CD4-positive, alpha-beta T cell treated with Interleukin-6 at 100 ng/mL for 8 hours (primary cell): ENCODE measurements around the gene SH3TC1.

Source experiments
- DNase-seq: peaks from one replicate; pipeline ENCODE4 v3.0.0-alpha.2; 2020; ENCODE audit warnings: mixed read lengths, low spot score

SH3TC1 gene

GRCh38 chr4:8200302-8200975 lies 1.3 kb downstream of the SH3TC1 start:
- peak; percentile 19 for DNase-seq

- peak; percentile 36 for DNase-seq
Observed at GRCh38 chr4:8201321-8201781, 2.3 kb downstream of the SH3TC1 start.

DNA sequence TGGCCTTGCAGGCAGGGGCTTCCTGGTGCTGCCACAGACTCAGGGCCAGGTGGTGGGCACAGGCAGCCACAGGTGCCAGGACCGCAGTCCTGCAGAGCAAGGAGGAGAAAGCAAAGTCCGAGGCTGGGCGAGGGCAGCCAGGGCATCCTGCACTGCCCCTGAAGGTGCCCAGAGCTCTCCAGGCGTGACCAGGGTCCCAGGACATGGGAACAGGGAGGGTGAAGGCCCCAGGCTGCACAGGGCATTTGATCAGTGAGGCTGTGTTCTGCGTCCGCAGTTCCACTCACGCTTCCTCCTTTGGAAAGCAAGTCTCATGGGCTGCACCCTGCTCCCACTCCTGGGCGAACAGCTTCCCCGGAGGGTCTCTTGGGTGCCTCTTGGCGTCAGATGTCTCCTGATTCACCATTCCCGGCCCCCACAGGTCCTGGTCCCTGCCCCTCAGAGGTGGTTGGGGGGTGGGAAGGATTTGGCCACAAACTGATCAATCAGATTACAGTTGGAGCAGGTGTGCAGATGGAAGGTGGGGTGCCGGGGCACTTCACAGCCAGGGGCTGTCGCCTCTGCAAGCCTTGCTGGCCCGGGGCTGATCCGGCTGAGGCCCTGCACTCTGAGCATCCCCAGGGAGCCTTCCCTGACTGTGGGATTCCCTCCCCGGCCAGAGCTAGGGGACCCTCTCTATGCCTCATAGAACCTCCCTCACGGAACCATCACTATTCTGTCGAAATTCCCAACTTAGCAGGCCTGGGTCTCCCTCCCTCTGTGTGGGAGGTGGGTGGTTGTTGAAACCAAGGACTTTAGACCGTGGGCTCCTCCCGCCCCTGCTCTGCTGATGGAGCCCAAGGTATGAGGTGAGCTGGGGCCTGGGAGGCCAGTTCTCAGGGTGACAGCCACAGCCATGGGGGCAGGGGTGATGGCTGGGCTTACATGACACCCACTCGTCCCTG lies 3.3 kb downstream of the SH3TC1 start:
- no peak for DNase-seq

- no peak for DNase-seq
Observed at GRCh38 chr4:8203052-8203401, 3.9 kb downstream of the SH3TC1 start.

DNA sequence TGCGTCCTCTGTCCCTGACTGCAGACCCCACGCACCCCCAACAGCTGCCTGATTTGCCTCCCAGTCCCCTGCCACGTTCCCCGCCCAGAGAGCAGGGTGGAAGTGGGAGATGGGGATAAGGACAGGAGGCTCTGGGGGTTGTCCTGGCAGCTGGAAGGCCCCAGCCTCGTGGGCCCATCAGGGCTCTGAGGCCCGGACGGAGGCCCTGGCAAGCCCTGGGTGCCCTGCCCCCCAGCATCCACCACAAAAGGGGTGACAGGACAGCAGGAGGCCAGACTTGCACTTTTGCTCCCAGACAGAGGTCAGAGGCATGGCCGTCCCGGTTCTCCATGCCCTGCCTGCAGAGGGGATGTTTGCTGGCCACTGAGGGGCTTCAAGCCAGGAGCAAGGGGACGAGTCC lies 4.7 kb downstream of the SH3TC1 start:
- no peak for DNase-seq

GRCh38 chr4:8204576-8205227 lies 5.6 kb downstream of the SH3TC1 start:
- DNase-seq = no peak

DNA sequence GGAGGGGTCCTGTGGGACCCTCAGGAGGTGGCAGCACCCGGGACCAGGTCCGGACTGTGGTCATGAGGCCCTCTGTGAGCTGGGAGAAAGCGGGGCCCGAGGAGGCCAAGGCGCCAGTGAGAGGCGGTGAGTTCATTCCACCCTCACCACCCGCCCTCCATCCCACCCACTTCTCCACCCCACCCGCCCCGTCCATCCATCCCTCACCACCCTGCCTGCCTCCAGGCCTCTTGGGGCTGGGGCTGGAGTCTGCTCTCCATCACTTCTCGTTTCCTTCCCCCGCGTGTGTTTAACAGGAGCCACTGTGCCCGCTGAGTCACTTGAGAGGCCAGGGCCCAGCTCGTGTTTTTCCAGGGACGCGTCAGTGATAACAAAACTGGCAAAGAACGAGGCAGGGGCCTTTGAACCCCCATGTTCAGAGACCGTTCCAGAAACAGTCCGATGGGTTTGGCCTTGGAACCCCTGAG lies 6.2 kb downstream of the SH3TC1 start:
- DNase-seq = no peak

DNA sequence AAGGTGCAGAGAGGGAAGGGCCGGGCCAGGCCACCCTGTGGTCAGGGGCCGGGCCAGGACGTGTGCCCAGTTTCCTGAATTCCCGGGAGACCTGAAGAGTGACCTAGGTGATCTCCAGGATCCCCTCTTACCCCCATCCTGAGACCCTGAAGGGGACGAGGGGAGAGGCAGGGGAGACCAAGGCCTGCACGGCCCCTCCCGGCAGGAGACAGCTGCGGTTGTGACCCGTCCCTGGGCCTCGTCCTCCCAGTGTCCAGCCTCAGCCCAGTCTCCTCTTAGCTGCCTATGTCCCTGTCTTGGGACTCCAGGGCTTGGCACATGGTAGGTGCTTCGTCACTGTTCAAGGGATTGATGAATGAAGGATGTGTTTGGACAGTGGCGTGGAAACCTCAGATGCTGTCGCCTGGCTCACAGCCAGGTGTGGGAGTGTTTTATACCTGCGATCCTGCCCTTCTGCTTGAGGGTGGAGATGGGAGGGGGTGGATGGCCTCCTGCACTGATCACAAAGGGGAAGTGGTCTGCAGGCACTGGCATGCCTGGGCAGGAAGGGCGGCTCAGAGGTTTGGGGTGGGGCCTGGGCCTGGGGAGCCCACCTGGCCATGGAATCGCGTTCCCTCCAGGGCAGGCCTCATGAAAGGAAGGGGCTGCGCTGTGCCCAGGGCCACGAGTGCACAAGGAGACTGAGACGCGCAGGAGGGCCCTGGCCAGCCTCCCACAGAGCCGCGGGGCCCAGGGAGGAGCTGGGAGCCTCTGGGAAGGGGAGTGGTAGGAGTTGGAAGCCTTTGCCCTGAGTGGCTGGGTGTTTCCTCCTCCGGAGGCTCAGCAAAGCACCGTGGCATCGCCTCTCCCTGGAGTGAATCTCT lies 6.9 kb downstream of the SH3TC1 start:
- no peak for DNase-seq

DNA sequence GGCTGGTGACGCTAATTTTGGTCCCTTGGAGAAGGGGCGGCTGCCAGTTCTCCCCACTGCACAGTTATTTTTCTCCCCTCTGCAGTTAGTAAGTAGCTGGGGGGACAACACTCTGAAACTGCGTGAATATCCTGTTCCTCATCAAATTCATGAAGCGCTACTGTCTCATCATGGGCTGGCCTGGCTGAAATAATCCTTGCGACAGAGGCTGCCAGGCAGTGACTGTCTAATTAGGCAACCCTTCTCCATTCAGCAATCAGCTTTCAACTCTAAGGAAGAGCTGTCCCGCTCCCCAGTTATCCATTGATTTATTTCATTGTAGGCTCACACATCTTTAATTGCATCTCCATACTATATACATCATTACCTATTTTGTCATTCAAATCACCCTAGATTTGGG lies 8.2 kb downstream of the SH3TC1 start:
- DNase-seq = no peak

GRCh38 chr4:8208565-8208964 lies 9.5 kb downstream of the SH3TC1 start:
- DNase-seq = no peak

- DNase-seq = no peak
Observed at GRCh38 chr4:8209181-8209874, 10.2 kb downstream of the SH3TC1 start.

GRCh38 chr4:8210010-8210409 lies 10.9 kb downstream of the SH3TC1 start:
- DNase-seq = no peak

DNA sequence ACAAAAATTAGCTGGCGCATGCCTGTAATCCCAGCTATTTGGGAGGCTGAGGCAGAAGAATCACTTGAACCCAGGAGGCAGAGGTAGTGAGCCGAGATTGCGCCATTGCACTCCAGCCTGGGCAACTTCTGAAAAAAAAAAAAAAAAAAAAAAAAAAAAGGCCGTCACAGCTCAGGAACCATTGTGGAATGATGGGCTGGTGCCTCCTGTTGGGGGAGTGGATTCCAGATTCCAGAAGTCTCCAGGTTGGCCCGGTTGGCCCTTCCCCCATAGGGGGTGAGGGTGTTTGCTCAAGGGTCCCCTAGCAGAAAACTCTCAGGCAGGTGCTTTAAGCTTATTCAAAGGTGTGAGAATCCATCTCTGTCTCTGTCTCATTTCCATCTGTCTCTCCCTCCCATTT lies 11.5 kb downstream of the SH3TC1 start:
- no peak for DNase-seq

- DNase-seq = no peak
Observed at GRCh38 chr4:8211251-8211650, 12.2 kb downstream of the SH3TC1 start.

DNA sequence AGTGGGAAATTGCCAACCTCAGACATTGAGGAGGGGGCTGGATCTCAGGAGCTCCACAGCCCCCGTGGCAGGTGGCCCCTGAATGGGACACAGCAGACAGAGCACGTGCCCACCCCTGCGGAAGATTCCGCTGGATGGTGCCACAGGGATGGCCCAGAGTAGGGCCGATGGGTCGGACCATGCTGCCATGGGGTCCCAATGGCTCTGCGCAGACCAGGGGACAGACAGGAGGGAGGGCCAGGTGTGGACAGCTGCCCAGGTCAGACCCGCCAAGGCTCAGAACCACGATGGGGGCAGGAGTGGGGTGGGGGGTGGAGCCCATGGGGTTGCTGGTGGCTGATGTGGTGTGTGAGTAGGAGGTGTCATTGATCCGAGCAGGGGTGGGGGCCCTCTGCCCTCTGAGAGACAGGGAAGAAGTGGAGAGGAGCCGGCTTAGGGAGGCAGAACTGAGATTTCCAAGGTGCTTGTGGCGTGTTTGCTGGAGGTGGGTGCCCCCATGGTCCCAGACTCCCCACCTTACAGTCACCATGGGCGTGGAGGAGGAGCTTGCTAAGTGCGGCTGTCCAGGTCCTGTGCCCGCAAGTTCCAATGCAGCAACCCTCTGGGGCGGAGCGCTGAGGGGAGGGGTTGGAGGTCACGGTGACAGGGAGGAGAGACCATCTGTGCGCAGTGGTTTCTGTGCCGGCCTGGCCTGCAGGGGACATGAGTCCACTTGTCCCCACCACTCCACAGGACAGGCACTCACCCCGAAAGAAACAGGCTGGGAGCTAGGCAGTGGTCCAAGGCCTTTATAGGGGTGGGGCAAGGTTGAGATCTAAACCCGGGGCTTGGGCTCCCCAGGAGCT lies 12.9 kb downstream of the SH3TC1 start:
- DNase-seq = no peak

DNA sequence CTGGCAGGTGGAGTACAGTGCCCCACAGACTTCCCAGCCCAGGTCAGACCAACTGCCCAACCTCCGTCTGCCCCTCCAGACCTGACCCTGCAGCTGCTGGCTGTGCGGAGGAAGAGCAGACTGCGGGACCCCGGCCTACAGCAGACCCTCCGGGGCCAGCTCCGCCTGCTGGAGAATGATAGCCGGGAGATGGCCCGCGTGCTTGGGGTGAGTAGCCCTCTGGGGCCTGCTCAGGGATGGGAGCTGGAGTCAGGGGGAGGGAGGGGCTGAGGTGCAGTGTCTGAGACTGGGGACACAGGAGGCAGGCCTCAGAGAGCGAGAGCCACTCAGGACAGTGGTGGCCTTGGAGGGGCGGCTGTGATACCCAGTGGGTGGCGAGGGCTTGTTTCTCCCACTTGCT lies 13.5 kb downstream of the SH3TC1 start:
- no peak for DNase-seq

- no peak for DNase-seq
Observed at GRCh38 chr4:8213121-8213520, 14.0 kb downstream of the SH3TC1 start.

DNA sequence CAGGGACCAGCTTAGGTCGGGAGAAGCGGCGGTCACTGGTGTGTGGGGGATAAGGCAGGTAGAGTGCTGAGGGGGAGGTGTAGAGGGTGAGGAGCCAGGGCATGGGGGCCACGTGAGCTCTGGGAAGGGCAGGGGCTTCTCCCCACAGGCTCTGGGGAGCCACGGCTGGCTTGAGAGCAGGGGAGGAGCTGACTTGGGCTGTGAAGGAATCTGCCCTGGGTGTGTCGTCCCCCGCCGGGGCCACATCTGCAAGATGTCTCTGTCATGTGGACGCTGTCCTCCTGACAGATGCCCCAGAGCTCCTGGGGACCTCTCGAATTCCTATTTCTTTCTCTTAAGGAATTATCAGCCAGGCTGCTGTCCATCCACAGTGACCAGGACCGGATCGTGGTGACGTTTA lies 15.0 kb downstream of the SH3TC1 start:
- DNase-seq = no peak

- DNase-seq = no peak
Observed at GRCh38 chr4:8215001-8215427, 15.9 kb downstream of the SH3TC1 start.
